Gastrocnemius medialis (tissue), 4 donors: ENCODE measurements around the gene CDKAL1. TPM values are rescaled to one million over a fixed set of nuclear protein-coding genes. Genes with fewer than 3 reads are reported as not detected.

Experiments used
- ATAC-seq, 2 donors: fragments of 150-250 bp; one replicate each; pipeline ENCODE4 v1.9.1; 2016
- DNase-seq, 2 donors: peaks; one replicate each; pipeline ENCODE4 v3.0.0-alpha.2; 2019
- H3K27ac ChIP-seq, 4 donors: fragments of 200-600 bp; sonication (generic); 1 replicate in 1 of 4; 2 replicates in 3 of 4; pipeline ENCODE4 v1.5.1; 2016 to 2018; ENCODE audit warnings: mild to moderate bottlenecking in 2 of 4, moderate library complexity in 1 of 4
- H3K27me3 ChIP-seq, 3 donors: fragments of 200-600 bp; sonication (generic) in 2 of 3; 1 replicate in 1 of 3; 2 replicates in 2 of 3; pipeline versions ENCODE4 v1.5.1 to v1.6.0; 2016 to 2019; ENCODE audit warnings: mild to moderate bottlenecking in 1 of 3, moderate library complexity in 1 of 3
- H3K36me3 ChIP-seq, 2 donors: fragments of 200-600 bp; sonication (generic) in 1 of 2; one replicate each; pipeline ENCODE4 v1.5.1; 2017 to 2018
- H3K4me1 ChIP-seq, 2 donors: fragments of 200-600 bp; sonication (generic) in 1 of 2; one replicate each; pipeline ENCODE4 v1.5.1; 2016 to 2017; ENCODE audit warnings: mild to moderate bottlenecking in 2 of 2
- H3K4me3 ChIP-seq, 4 donors: fragments of 200-600 bp; sonication (generic) in 3 of 4; 1 replicate in 1 of 4; 2 replicates in 3 of 4; pipeline ENCODE4 v1.5.1; 2016 to 2019; ENCODE audit warnings: mild to moderate bottlenecking in 2 of 4
- H3K9me3 ChIP-seq, 3 donors: fragments of 200-600 bp; sonication (generic) in 2 of 3; 1 replicate in 1 of 3; 2 replicates in 2 of 3; pipeline ENCODE4 v1.5.1; 2016 to 2019
- POLR2A ChIP-seq, 2 donors: fragments of 450-650 bp; IDR thresholded peaks; one replicate each; pipeline ENCODE4 v1.6.1; 2017; ENCODE audit warnings: antibody characterized with exemption in 2 of 2, mild to moderate bottlenecking in 2 of 2, moderate library complexity in 2 of 2
- in situ Hi-C, 4 donors: fragments of 200-750 bp; cut with MboI; loops; one replicate each; pipeline versions ENCODE4 v1.15.0 to v1.8.0; 2017; ENCODE audit warnings: low sequenced_read_pairs in 4 of 4
- intact Hi-C: fragments of 100-400 bp; cut with DNase I; formaldehyde crosslinking; loops from one replicate; pipeline ENCODE4 v1.15.1; 2023; ENCODE audit warnings: low total_unique reads
- total RNA-seq, 4 donors: library from RNA; depleted of rRNA; stranded (reverse); fragments of >200 nt; gene quantifications; one replicate each; pipeline versions ENCODE4 v1.1.0 to v1.2.3, GENCODE V29; 2016
- TF ChIP-seq, protein P1 (sequence below), 5 experiments: fragments of 450-650 bp in 3 of 5; fragments of 200-600 bp in 2 of 5; sonication (generic) in 2 of 5; IDR thresholded peaks in 4 of 5; conservative IDR thresholded peaks in 1 of 5; 1 replicate in 4 of 5; 2 replicates in 1 of 5; pipeline ENCODE4 v1.5.1; 2016 to 2019; ENCODE audit warnings: antibody characterized with exemption in 5 of 5, mild to moderate bottlenecking in 3 of 5, moderate library complexity in 3 of 5

Gene CDKAL1
- total RNA-seq, 4 donors from 2014 or later: 9.6 to 17.0 (median 11.4) TPM

GRCh38 chr6:21080221-21080620, 546.0 kb downstream of the CDKAL1 start:
- H3K27ac ChIP-seq: no peak overlapping the region
- H3K27me3 ChIP-seq: no peaks in the 10 kb centered on the region
- intact Hi-C loops: no loop called here
- no peaks in the 10 kb centered on the region for H3K4me1 ChIP-seq
- no peak overlapping the region for H3K4me3 ChIP-seq
- TF ChIP-seq, protein P1, sequence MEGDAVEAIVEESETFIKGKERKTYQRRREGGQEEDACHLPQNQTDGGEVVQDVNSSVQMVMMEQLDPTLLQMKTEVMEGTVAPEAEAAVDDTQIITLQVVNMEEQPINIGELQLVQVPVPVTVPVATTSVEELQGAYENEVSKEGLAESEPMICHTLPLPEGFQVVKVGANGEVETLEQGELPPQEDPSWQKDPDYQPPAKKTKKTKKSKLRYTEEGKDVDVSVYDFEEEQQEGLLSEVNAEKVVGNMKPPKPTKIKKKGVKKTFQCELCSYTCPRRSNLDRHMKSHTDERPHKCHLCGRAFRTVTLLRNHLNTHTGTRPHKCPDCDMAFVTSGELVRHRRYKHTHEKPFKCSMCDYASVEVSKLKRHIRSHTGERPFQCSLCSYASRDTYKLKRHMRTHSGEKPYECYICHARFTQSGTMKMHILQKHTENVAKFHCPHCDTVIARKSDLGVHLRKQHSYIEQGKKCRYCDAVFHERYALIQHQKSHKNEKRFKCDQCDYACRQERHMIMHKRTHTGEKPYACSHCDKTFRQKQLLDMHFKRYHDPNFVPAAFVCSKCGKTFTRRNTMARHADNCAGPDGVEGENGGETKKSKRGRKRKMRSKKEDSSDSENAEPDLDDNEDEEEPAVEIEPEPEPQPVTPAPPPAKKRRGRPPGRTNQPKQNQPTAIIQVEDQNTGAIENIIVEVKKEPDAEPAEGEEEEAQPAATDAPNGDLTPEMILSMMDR (IDR thresholded peaks at IDR 0.05 in 4 of 5, conservative IDR thresholded peaks at IDR 0.05 in 1 of 5): no peak
- no peak for TF ChIP-seq POLR2A (IDR thresholded peaks at IDR 0.05)
- in situ Hi-C loops: no loop called here
- DNase-seq (no peak), ATAC-seq (no peak)
- H3K9me3 ChIP-seq: no peaks in the 10 kb centered on the region
- no peaks in the 10 kb centered on the region for H3K36me3 ChIP-seq

DNA sequence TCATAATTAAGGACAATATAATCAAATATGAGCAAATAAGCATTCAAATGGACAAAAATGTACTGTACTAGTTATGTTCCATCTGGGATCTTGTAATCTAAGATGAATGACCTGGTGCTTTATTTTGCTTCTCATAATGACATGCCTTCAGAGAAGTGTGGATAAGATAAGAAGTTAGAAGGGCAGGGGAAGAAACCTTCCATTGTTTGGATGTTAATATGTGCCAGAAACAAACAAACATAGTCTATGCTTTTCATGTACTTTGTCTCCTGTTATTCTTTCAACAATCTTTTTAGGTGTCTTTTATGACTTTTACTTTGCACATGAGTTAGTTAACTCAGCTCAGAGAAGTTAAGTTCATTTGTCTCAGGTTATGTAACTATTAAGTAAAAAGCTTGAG, 547.8 kb downstream of the CDKAL1 start:
- intact Hi-C loops: no loop called here
- ATAC-seq: no peak
- H3K27ac ChIP-seq: no peak overlapping the region

GRCh38 chr6:21083708-21084107, 549.5 kb downstream of the CDKAL1 start:
- no peak overlapping the region for H3K4me3 ChIP-seq
- H3K4me1 ChIP-seq: no peaks in the 10 kb centered on the region
- no peaks in the 10 kb centered on the region for H3K36me3 ChIP-seq
- no peaks in the 10 kb centered on the region for H3K27me3 ChIP-seq
- intact Hi-C loops (no loop called here), in situ Hi-C loops (no loop called here)
- H3K9me3 ChIP-seq: no peaks in the 10 kb centered on the region
- DNase-seq (no peak), ATAC-seq (no peak)
- TF ChIP-seq, protein P1 (IDR thresholded peaks at IDR 0.05 in 4 of 5, conservative IDR thresholded peaks at IDR 0.05 in 1 of 5): no peak
- no peak for TF ChIP-seq POLR2A (IDR thresholded peaks at IDR 0.05)
- no peak overlapping the region for H3K27ac ChIP-seq

More for the DNA sequence above, 547.8 kb downstream of the CDKAL1 start:
- Histone ChIP-seq H3K9me3 (no peaks in the 10 kb centered on the region), H3K4me3 (no peak overlapping the region), H3K4me1 (no peaks in the 10 kb centered on the region), H3K27me3 (no peaks in the 10 kb centered on the region), H3K36me3 (no peaks in the 10 kb centered on the region)
- TF ChIP-seq POLR2A (IDR thresholded peaks at IDR 0.05): no peak
- TF ChIP-seq, protein P1 (IDR thresholded peaks at IDR 0.05 in 4 of 5, conservative IDR thresholded peaks at IDR 0.05 in 1 of 5): no peak
- DNase-seq: no peak
- in situ Hi-C loops: no loop called here

- H3K36me3 ChIP-seq: no peaks in the 10 kb centered on the region
- H3K4me3 ChIP-seq: no peak overlapping the region
- ATAC-seq: no peak
- H3K9me3 ChIP-seq: no peaks in the 10 kb centered on the region
- in situ Hi-C loops (no loop called here), intact Hi-C loops (no loop called here)
- H3K27ac ChIP-seq: no peak overlapping the region
- DNase-seq: no peak
- TF ChIP-seq, protein P1 (IDR thresholded peaks at IDR 0.05 in 4 of 5, conservative IDR thresholded peaks at IDR 0.05 in 1 of 5): no peak
- H3K4me1 ChIP-seq: no peaks in the 10 kb centered on the region
- H3K27me3 ChIP-seq: no peaks in the 10 kb centered on the region
These were observed 550.4 kb downstream of the CDKAL1 start for GRCh38 chr6:21084656-21085055.

GRCh38 chr6:21085211-21085610, 551.0 kb downstream of the CDKAL1 start:
- TF ChIP-seq, protein P1 (IDR thresholded peaks at IDR 0.05 in 4 of 5, conservative IDR thresholded peaks at IDR 0.05 in 1 of 5): no peak
- TF ChIP-seq POLR2A (IDR thresholded peaks at IDR 0.05): no peak
- no peaks in the 10 kb centered on the region for H3K9me3 ChIP-seq
- no peak overlapping the region for H3K4me3 ChIP-seq
- H3K27me3 ChIP-seq: no peaks in the 10 kb centered on the region
- ATAC-seq: no peak
- H3K27ac ChIP-seq: no peak overlapping the region
- intact Hi-C loops: no loop called here
- no peak for DNase-seq
- H3K36me3 ChIP-seq: no peaks in the 10 kb centered on the region
- H3K4me1 ChIP-seq: no peaks in the 10 kb centered on the region
- in situ Hi-C loops: no loop called here
